HG02623 (cell line): ENCODE results near the gene RBP5.

Source experiments
- ATAC-seq: cut with Tn5 transposase; IDR thresholded peaks from one replicate; pipeline ENCODE4 v1.9.1; 2021; ENCODE audit warnings: moderate library complexity; ENCODE audit not compliant: unreplicated experiment

The RBP5 gene

GRCh38 chr12:7128681-7129286 is at the start of gene RBP5:
Gene RBP5 (minus strand): TSS chr12:7128889. CDS start chr12:7128775, 114 bp downstream.
- ATAC-seq: no peak

GRCh38 chr12:7178481-7178880 is 49.8 kb upstream of the RBP5 start:
- ATAC-seq: no peak

- no peak for ATAC-seq
Measured at GRCh38 chr12:7176595-7176994, 47.9 kb upstream of the RBP5 start.

- ATAC-seq: no peak
Measured at GRCh38 chr12:7175493-7175892, 46.8 kb upstream of the RBP5 start.

GRCh38 chr12:7171854-7172253 is 43.2 kb upstream of the RBP5 start:
- no peak for ATAC-seq

- no peak for ATAC-seq
Measured at GRCh38 chr12:7169951-7170350, 41.3 kb upstream of the RBP5 start.

- ATAC-seq: no peak
Measured at GRCh38 chr12:7162691-7163114, 34.0 kb upstream of the RBP5 start.

GRCh38 chr12:7161811-7162210 is 33.1 kb upstream of the RBP5 start:
- ATAC-seq: no peak

- ATAC-seq: no peak
Measured at GRCh38 chr12:7161327-7161726, 32.6 kb upstream of the RBP5 start.

GRCh38 chr12:7160183-7160582 is 31.5 kb upstream of the RBP5 start:
- ATAC-seq: no peak

GRCh38 chr12:7158781-7159609 is 30.3 kb upstream of the RBP5 start:
- no peak for ATAC-seq

GRCh38 chr12:7157391-7157790 is 28.7 kb upstream of the RBP5 start:
- ATAC-seq: no peak

GRCh38 chr12:7156259-7157197 is 27.8 kb upstream of the RBP5 start:
- ATAC-seq: no peak

GRCh38 chr12:7155471-7156034 is 26.9 kb upstream of the RBP5 start:
- no peak for ATAC-seq

- ATAC-seq: no peak
Measured at GRCh38 chr12:7154901-7155470, 26.3 kb upstream of the RBP5 start.

GRCh38 chr12:7154042-7154441 is 25.4 kb upstream of the RBP5 start:
- ATAC-seq: no peak

GRCh38 chr12:7152818-7153217 is 24.1 kb upstream of the RBP5 start:
- no peak for ATAC-seq

- ATAC-seq: no peak
Measured at GRCh38 chr12:7151532-7151931, 22.8 kb upstream of the RBP5 start.

- ATAC-seq: no peak
Measured at GRCh38 chr12:7150841-7151240, 22.2 kb upstream of the RBP5 start.

- no peak for ATAC-seq
Measured at GRCh38 chr12:7150356-7150755, 21.7 kb upstream of the RBP5 start.

GRCh38 chr12:7146906-7147305 is 18.2 kb upstream of the RBP5 start:
- no peak for ATAC-seq
